Limb (tissue), 2 donors: ENCODE data around the gene BABAM2.

Experiments used
- DNase-seq, 2 donors: peaks; one replicate each; pipeline ENCODE4 v3.0.0-alpha.2; 2016; ENCODE audit errors: extremely low spot score in 2 of 2

Gene BABAM2

GRCh38 chr2:28305202-28305601 lies 414.7 kb downstream of the BABAM2 start:
- DNase-seq = no peak

GRCh38 chr2:28310107-28310506 lies 419.6 kb downstream of the BABAM2 start:
- DNase-seq = no peak

GRCh38 chr2:28311660-28312249 lies 421.2 kb downstream of the BABAM2 start:
- no peak for DNase-seq

GRCh38 chr2:28312307-28313219 lies 422.0 kb downstream of the BABAM2 start:
- no peak for DNase-seq

- no peak for DNase-seq
Measured at GRCh38 chr2:28313220-28313784, 422.8 kb downstream of the BABAM2 start.

- no peak for DNase-seq
Measured at GRCh38 chr2:28314968-28315367, 424.4 kb downstream of the BABAM2 start.

GRCh38 chr2:28316546-28317335 lies 426.2 kb downstream of the BABAM2 start:
- DNase-seq = no peak

- DNase-seq = no peak
Measured at GRCh38 chr2:28317390-28317789, 426.9 kb downstream of the BABAM2 start.

GRCh38 chr2:28318023-28318422 lies 427.5 kb downstream of the BABAM2 start:
- DNase-seq = no peak

GRCh38 chr2:28318462-28319117 lies 428.1 kb downstream of the BABAM2 start:
- no peak for DNase-seq

GRCh38 chr2:28319118-28320008 lies 428.8 kb downstream of the BABAM2 start:
- DNase-seq = no peak

- DNase-seq = no peak
Measured at GRCh38 chr2:28320009-28320365, 429.5 kb downstream of the BABAM2 start.

- DNase-seq = no peak
Measured at GRCh38 chr2:28320371-28320770, 429.8 kb downstream of the BABAM2 start.

GRCh38 chr2:28321426-28321825 lies 430.9 kb downstream of the BABAM2 start:
- DNase-seq = no peak

- no peak for DNase-seq
Measured at GRCh38 chr2:28322051-28322450, 431.5 kb downstream of the BABAM2 start.

GRCh38 chr2:28322456-28322855 lies 431.9 kb downstream of the BABAM2 start:
- DNase-seq = no peak

- no peak for DNase-seq
Measured at GRCh38 chr2:28322981-28323396, 432.5 kb downstream of the BABAM2 start.

- no peak for DNase-seq
Measured at GRCh38 chr2:28325173-28325566, 434.6 kb downstream of the BABAM2 start.

GRCh38 chr2:28325567-28326468 lies 435.3 kb downstream of the BABAM2 start:
- DNase-seq = no peak
